Psoas muscle (tissue), 8 donors: ENCODE results near the gene PAK1. TPM values are rescaled to one million over a fixed set of nuclear protein-coding genes. Genes with fewer than 3 reads are reported as not detected.
"Not testable (repeated sequence)": the region's sequence is repeated elsewhere in the genome, so short reads cannot be mapped to it uniquely, and the experiment has no call there.

Experiments
- ATAC-seq, 4 donors: fragments of 200-7000 bp; cut with Tn5 transposase; one replicate each; pipeline ENCODE4 v1.9.1; 2020; ENCODE audit warnings: moderate library complexity in 3 of 4, mild to moderate bottlenecking in 2 of 4
- DNase-seq, 2 donors: peaks; one replicate each; pipeline ENCODE4 v3.0.0-alpha.2; 2020
- H3K27ac ChIP-seq: fragments of 200-600 bp; one replicate; pipeline ENCODE4 v1.8.0; 2022
- H3K27me3 ChIP-seq, 3 donors: fragments of 200-600 bp in 1 of 3; one replicate each; pipeline versions ENCODE4 v1.6.1 to v1.8.0; 2013 to 2022; ENCODE audit warnings: low read length in 2 of 3, mild to moderate bottlenecking in 2 of 3, moderate library complexity in 1 of 3; ENCODE audit not compliant: insufficient read depth in 3 of 3
- H3K36me3 ChIP-seq, 2 donors: fragments of 200-600 bp in 1 of 2; one replicate each; pipeline versions ENCODE4 v1.6.1 to v1.8.0; 2013 to 2022; ENCODE audit warnings: low read depth in 1 of 2, mild to moderate bottlenecking in 1 of 2, moderate library complexity in 1 of 2; ENCODE audit not compliant: insufficient read depth in 1 of 2
- H3K4me1 ChIP-seq: fragments of 200-600 bp; one replicate; pipeline ENCODE4 v1.8.0; 2022
- H3K4me3 ChIP-seq: fragments of 200-600 bp; one replicate; pipeline ENCODE4 v1.8.0; 2022; ENCODE audit warnings: mild to moderate bottlenecking
- H3K9me3 ChIP-seq: fragments of 200-600 bp; one replicate; pipeline ENCODE4 v1.8.0; 2022
- WGBS, 3 donors: extraction: QIAGEN DNeasy Blood & Tissue Kit; methylation state at CpG; one replicate each; pipeline versions ENCODE4 v1.1.6 to v1.1.7; 2013; 5-methylcytosine and 5-hydroxymethylcytosine counted together
- intact Hi-C, 2 donors: fragments of 100-400 bp; cut with DNase I; formaldehyde crosslinking; loops; one replicate each; pipeline versions ENCODE4 v1.11.0 to v1.14.2; 2022
- polyA plus RNA-seq, 3 donors: library from polyadenylated mRNA; stranded (reverse); fragments of 200-250 nt; gene quantifications; one replicate each; pipeline ENCODE4 v1.2.3, GENCODE V29; 2013
- total RNA-seq, 4 donors: library from RNA; stranded (reverse); fragmentation: NEBNext Ultra II Directional in 2 of 4; extraction: Animal tissue kit (Norgen Biotek cat#: 25700) in 2 of 4; gene quantifications; one replicate each; pipeline versions ENCODE4 v1.2.1 to v1.2.4, GENCODE V29; 2021 to 2023
- TF ChIP-seq, protein P1 (sequence below): fragments of 200-600 bp; IDR thresholded peaks from one replicate; pipeline ENCODE4 v1.8.0; 2022; ENCODE audit warnings: antibody characterized with exemption
- donor health status: healthy with polysubstance abuse.
- donor health status: DM: no; HTN: no; CAD: no; lungs with moderate emphysema.
- donor health status: Bipolar disorder and iron deficiency.
- donor health status: healthy.
- donor health status: DM: yes; HTN: yes; CAD: no.
- donor health status: DM: no; HTN: no; CAD: no.
- donor health status: DM: no; HTN: no; CAD: no.
- donor health status: DM: yes; HTN: yes; CAD: no.

The PAK1 gene
- total and polyA plus RNA-seq, 7 donors = 12.8 to 78.7 (median 39.5) TPM

DNA sequence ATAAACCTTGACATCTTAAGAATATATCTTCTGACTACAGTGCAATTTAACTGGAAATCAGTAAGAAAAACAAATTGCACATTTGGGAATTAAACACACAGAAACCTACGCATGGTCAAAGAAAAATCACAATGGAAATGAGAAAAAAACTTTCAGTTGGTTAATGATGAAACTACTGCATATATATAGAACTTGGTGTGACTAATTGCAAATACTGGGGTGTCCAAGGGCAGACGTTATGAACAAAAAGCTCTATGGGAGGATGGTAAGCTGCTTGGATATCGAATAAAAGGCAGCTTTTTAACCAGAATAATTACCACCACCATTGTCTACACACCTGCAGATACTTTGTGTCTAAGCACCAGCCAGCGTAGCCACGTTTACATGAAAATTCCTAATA is 173.2 kb downstream of the PAK1 start:
- H3K9me3 ChIP-seq = no peaks in the 10 kb centered on the region
- no peak overlapping the region for H3K4me3 ChIP-seq
- H3K27ac ChIP-seq = no peak overlapping the region
- 58 to 69% (median 67%) methylated on average over 5 of the region's 5 CpGs for WGBS, 3 donors
- TF ChIP-seq, protein P1, sequence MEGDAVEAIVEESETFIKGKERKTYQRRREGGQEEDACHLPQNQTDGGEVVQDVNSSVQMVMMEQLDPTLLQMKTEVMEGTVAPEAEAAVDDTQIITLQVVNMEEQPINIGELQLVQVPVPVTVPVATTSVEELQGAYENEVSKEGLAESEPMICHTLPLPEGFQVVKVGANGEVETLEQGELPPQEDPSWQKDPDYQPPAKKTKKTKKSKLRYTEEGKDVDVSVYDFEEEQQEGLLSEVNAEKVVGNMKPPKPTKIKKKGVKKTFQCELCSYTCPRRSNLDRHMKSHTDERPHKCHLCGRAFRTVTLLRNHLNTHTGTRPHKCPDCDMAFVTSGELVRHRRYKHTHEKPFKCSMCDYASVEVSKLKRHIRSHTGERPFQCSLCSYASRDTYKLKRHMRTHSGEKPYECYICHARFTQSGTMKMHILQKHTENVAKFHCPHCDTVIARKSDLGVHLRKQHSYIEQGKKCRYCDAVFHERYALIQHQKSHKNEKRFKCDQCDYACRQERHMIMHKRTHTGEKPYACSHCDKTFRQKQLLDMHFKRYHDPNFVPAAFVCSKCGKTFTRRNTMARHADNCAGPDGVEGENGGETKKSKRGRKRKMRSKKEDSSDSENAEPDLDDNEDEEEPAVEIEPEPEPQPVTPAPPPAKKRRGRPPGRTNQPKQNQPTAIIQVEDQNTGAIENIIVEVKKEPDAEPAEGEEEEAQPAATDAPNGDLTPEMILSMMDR = no peak
- intact Hi-C loops = no loop called here
- H3K4me1 ChIP-seq = no peaks in the 10 kb centered on the region
- ATAC-seq (no peak), DNase-seq (no peak)
- H3K36me3 ChIP-seq = no peaks in the 10 kb centered on the region
- no peaks in the 10 kb centered on the region for H3K27me3 ChIP-seq

DNA sequence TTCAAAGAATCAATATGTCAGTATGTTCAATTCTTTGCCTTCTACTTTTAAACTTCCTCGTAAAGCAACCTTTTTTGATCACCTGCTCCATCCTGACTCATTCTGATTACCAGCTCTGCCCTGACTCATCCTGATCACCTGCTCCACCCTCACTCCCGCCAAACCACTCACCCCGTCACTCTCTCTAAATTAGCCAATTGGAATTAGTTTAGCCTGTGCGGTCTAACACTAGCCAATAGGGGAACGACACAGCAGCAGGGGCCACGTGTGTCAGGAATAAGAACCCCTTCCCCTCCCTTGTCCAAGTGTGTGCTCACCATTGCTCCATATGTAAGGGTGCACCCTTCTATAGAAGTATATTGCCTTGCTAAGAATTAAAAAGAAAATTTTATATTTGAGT is 173.9 kb downstream of the PAK1 start:
- intact Hi-C loops, H3K36me3 ChIP-seq, H3K27me3 ChIP-seq, H3K27ac ChIP-seq, DNase-seq, H3K4me3 ChIP-seq, H3K4me1 ChIP-seq, H3K9me3 ChIP-seq: not testable (repeated sequence)
- peak in 1 of 4 donors; percentile 76 for ATAC-seq
- WGBS, 3 donors = 63 to 83% (median 78%) methylated on average over 6 of the region's 6 CpGs

- intact Hi-C loops = no loop called here
- WGBS, 3 donors = 25 to 88% (median 45%) methylated on average over 2 of the region's 2 CpGs
- H3K9me3 ChIP-seq = no peaks in the 10 kb centered on the region
These were observed 174.3 kb downstream of the PAK1 start for GRCh38 chr11:77299528-77299993.

GRCh38 chr11:77294040-77294439 is 179.9 kb downstream of the PAK1 start:
- no peak for DNase-seq
- intact Hi-C loops = no loop called here
- TF ChIP-seq, protein P1 = no peak
- Histone ChIP-seq H3K4me3 (no peak overlapping the region), H3K36me3 (no peaks in the 10 kb centered on the region), H3K4me1 (no peaks in the 10 kb centered on the region), H3K27ac (no peak overlapping the region), H3K27me3 (no peaks in the 10 kb centered on the region), H3K9me3 (no peaks in the 10 kb centered on the region)
- ATAC-seq = no peak
- 90 to 94% (median 92%) methylated on average over 3 of the region's 3 CpGs for WGBS, 3 donors

More at GRCh38 chr11:77299528-77299993, 174.3 kb downstream of the PAK1 start:
- H3K27ac ChIP-seq = no peak overlapping the region
- TF ChIP-seq, protein P1 = no peak
- peak in 1 of 4 donors; percentile 73 for ATAC-seq
- H3K36me3 ChIP-seq = no peaks in the 10 kb centered on the region
- no peak for DNase-seq
- no peaks in the 10 kb centered on the region for H3K4me1 ChIP-seq
- H3K4me3 ChIP-seq = no peak overlapping the region
- no peaks in the 10 kb centered on the region for H3K27me3 ChIP-seq

GRCh38 chr11:77289737-77290136 is 184.2 kb downstream of the PAK1 start:
- 88 to 90% (median 89%) methylated on average over 4 of the region's 4 CpGs for WGBS, 3 donors

More at GRCh38 chr11:77289737-77290136, 184.2 kb downstream of the PAK1 start:
- Histone ChIP-seq H3K4me1 (no peaks in the 10 kb centered on the region), H3K4me3 (no peak overlapping the region), H3K27ac (no peak overlapping the region), H3K9me3 (no peaks in the 10 kb centered on the region), H3K36me3 (no peaks in the 10 kb centered on the region), H3K27me3 (peaks cover 0 to 3% (median 0%) of the 10 kb centered on the region in 3 donors)
- intact Hi-C loops = no loop called here
- TF ChIP-seq, protein P1 = no peak
- ATAC-seq (no peak), DNase-seq (no peak)
